Caco-2 (cell line): ENCODE data around the gene FOXP1. TPM values are rescaled to one million over a fixed set of nuclear protein-coding genes. Genes with fewer than 3 reads are reported as not detected.

Experiments
- BruUV-seq: library from RNA; stranded (reverse); fragments of 400-500 nt; replicated peaks from 2 replicates; lab custom pipeline; 2021; lab: Mats Ljungman, UMichigan
- CTCF ChIA-PET: fragments of 300-600 bp; sonication (Branson Sonifier 250); formaldehyde crosslinking; loops from one replicate; lab custom pipeline; 2022; ENCODE audit warnings: antibody characterized with exemption; lab: Charles Lee
- POLR2A ChIA-PET: fragments of 300-600 bp; sonication (Branson Sonifier 250); formaldehyde crosslinking; loops from one replicate; lab custom pipeline; 2022; ENCODE audit warnings: antibody characterized with exemption; lab: Charles Lee
- DNase-seq, 2 experiments: peaks; one replicate each; pipeline versions ENCODE4 v3.0.0 to v3.0.0-alpha.2; 2020 to 2022
- H3K27me3 ChIP-seq: replicated peaks from 2 replicates; pipeline ENCODE4 v1.6.0; 2011; ENCODE audit warnings: low read length; ENCODE audit not compliant: control insufficient read depth, insufficient read depth
- H3K36me3 ChIP-seq: 2 replicates; pipeline ENCODE4 v1.5.1; 2011; ENCODE audit warnings: low read length; ENCODE audit not compliant: control insufficient read depth, insufficient read depth
- H3K4me1 ChIP-seq: fragments of 250-450 bp; sonication (Bioruptor Pico); 2 replicates; pipeline ENCODE4 v1.5.1; 2020; ENCODE audit warnings: mild to moderate bottlenecking
- H3K4me3 ChIP-seq: 2 replicates; pipeline ENCODE4 v1.5.1; 2011; ENCODE audit warnings: low read depth, mild to moderate bottlenecking, control low read depth, low read length
- H3K9me3 ChIP-seq: fragments of 250-450 bp; sonication (Bioruptor Pico); 2 replicates; pipeline ENCODE4 v1.5.1; 2020; ENCODE audit warnings: mild to moderate bottlenecking, moderate library complexity
- H3K27ac Mint-ChIP-seq: one replicate; pipeline ENCODE4 v1.8.0; 2022; ENCODE audit warnings: mixed read lengths; ENCODE audit not compliant: unreplicated experiment
- H3K27me3 Mint-ChIP-seq: one replicate; pipeline ENCODE4 v1.8.0; 2022; ENCODE audit warnings: mixed read lengths; ENCODE audit not compliant: insufficient read depth, unreplicated experiment
- H3K36me3 Mint-ChIP-seq: one replicate; pipeline ENCODE4 v1.8.0; 2022; ENCODE audit warnings: mild to moderate bottlenecking, mixed read lengths; ENCODE audit not compliant: insufficient read depth, unreplicated experiment
- H3K4me1 Mint-ChIP-seq: one replicate; pipeline ENCODE4 v1.8.0; 2022; ENCODE audit warnings: low read depth, mixed read lengths; ENCODE audit not compliant: unreplicated experiment
- H3K4me3 Mint-ChIP-seq: one replicate; pipeline ENCODE4 v1.8.0; 2022; ENCODE audit warnings: mild to moderate bottlenecking, moderate library complexity, mixed read lengths; ENCODE audit not compliant: unreplicated experiment
- H3K9me3 Mint-ChIP-seq: one replicate; pipeline ENCODE4 v1.8.0; 2022; ENCODE audit warnings: mixed read lengths; ENCODE audit not compliant: unreplicated experiment
- CTCF ChIP-seq, 2 experiments: fragments of 200-600 bp in 1 of 2; IDR thresholded peaks; 1 replicate in 1 of 2; 2 replicates in 1 of 2; pipeline versions ENCODE4 v1.5.1 to v1.8.0; 2011 to 2022; ENCODE audit warnings: antibody characterized with exemption in 1 of 2, control low read depth in 1 of 2, inconsistent platforms in 1 of 2, low read depth in 1 of 2, low read length in 1 of 2, mild to moderate bottlenecking in 1 of 2, moderate library complexity in 1 of 2; ENCODE audit not compliant: insufficient read depth in 1 of 2, severe bottlenecking in 1 of 2, unreplicated experiment in 1 of 2
- intact Hi-C: fragments of 100-400 bp; cut with micrococcal nuclease; formaldehyde crosslinking; loops from one replicate; pipeline ENCODE4 v1.10.0; 2022; ENCODE audit not compliant: unreplicated experiment
- total RNA-seq: library from RNA; stranded (reverse); gene quantifications from 2 replicates; pipeline ENCODE4 v1.2.3, GENCODE V29; 2022

The FOXP1 gene
- total RNA-seq, 1 experiment from 2014 or later: 131 TPM

GRCh38 chr3:71258116-71258515, 325.4 kb downstream of the FOXP1 start:
- Mint-ChIP-seq H3K4me1 (peaks cover 34% of the 10 kb centered on the region), H3K27me3 (no peaks in the 10 kb centered on the region), H3K9me3 (no peaks in the 10 kb centered on the region), H3K36me3 (peaks cover 18% of the 10 kb centered on the region), H3K27ac (peak overlapping the region; percentile 77), H3K4me3 (peak overlapping the region; percentile 13)
- no peak for DNase-seq
- H3K36me3 ChIP-seq: no peaks in the 10 kb centered on the region; the same call in 1 of the 2 replicates
- TF ChIP-seq CTCF (IDR thresholded peaks at IDR 0.05; ENCODE audit: insufficient read depth in 1 of 2, low read depth in 1 of 2, low read length in 1 of 2, severe bottlenecking in 1 of 2, unreplicated experiment in 1 of 2): no peak
- BruUV-seq: no TSS peak
- H3K9me3 ChIP-seq: no peaks in the 10 kb centered on the region
- H3K27me3 ChIP-seq: no peaks in the 10 kb centered on the region
- peaks cover 67% of the 10 kb centered on the region for H3K4me1 ChIP-seq
- intact Hi-C loops: loop anchor here (1.0 to 10.0 kb wide), 5 partner anchors 13 to 257 kb away; no protein-coding TSS in a partner anchor
- POLR2A ChIA-PET: interaction anchor here (0.7 to 0.9 kb wide), 2 partner anchors 11 to 50 kb away, joined by 3 read pairs; no protein-coding TSS in a partner anchor
- no peak overlapping the region for H3K4me3 ChIP-seq
- CTCF ChIA-PET: interaction anchor here (1.0 to 1.3 kb wide), 2 partner anchors 10 to 13 kb away, joined by 3 to 5 read pairs; no protein-coding TSS in a partner anchor

GRCh38 chr3:71255498-71255897, 328.0 kb downstream of the FOXP1 start:
- peaks cover 11% of the 10 kb centered on the region for H3K36me3 Mint-ChIP-seq
- no peak for TF ChIP-seq CTCF (IDR thresholded peaks at IDR 0.05; ENCODE audit: insufficient read depth in 1 of 2, low read depth in 1 of 2, low read length in 1 of 2, severe bottlenecking in 1 of 2, unreplicated experiment in 1 of 2)
- peaks cover 84% of the 10 kb centered on the region for H3K4me1 ChIP-seq
- H3K27ac Mint-ChIP-seq: peak overlapping the region; percentile 98
- intact Hi-C loops: loop anchor here (2.0 to 10.0 kb wide), 5 partner anchors 49 to 259 kb away; no protein-coding TSS in a partner anchor
- no peak for DNase-seq
- no peaks in the 10 kb centered on the region for H3K9me3 Mint-ChIP-seq
- no peaks in the 10 kb centered on the region for H3K27me3 Mint-ChIP-seq
- CTCF ChIA-PET: no interaction called here
- no peaks in the 10 kb centered on the region for H3K27me3 ChIP-seq
- no peak overlapping the region for H3K4me3 ChIP-seq
- H3K4me1 Mint-ChIP-seq: peaks cover 40% of the 10 kb centered on the region
- H3K4me3 Mint-ChIP-seq: no peak overlapping the region
- POLR2A ChIA-PET: interaction anchor here (0.6 kb wide), 2 partner anchors 14 to 134 kb away, joined by 3 to 4 read pairs; no protein-coding TSS in a partner anchor
- no peaks in the 10 kb centered on the region for H3K9me3 ChIP-seq
- BruUV-seq: no TSS peak
- no peaks in the 10 kb centered on the region; the same call in 1 of the 2 replicates for H3K36me3 ChIP-seq

GRCh38 chr3:71254281-71255057, 329.1 kb downstream of the FOXP1 start:
- no peaks in the 10 kb centered on the region for H3K9me3 ChIP-seq
- ChIA-PET CTCF (interaction anchor here (0.5 to 1.4 kb wide), 6 partner anchors 8 to 1998 kb away, joined by 3 to 5 read pairs (median 4); no protein-coding TSS in a partner anchor), POLR2A (interaction anchor here (0.5 to 1.4 kb wide), 5 partner anchors 9 to 292 kb away, joined by 3 to 12 read pairs (median 7); no protein-coding TSS in a partner anchor)
- BruUV-seq: no TSS peak
- peaks cover 87% of the 10 kb centered on the region for H3K4me1 ChIP-seq
- no peaks in the 10 kb centered on the region for H3K27me3 ChIP-seq
- no peaks in the 10 kb centered on the region for H3K27me3 Mint-ChIP-seq
- no peaks in the 10 kb centered on the region for H3K9me3 Mint-ChIP-seq
- peaks cover 11% of the 10 kb centered on the region for H3K36me3 Mint-ChIP-seq
- H3K4me3 Mint-ChIP-seq: peak overlapping the region; percentile 69
- peak overlapping the region; percentile 98 for H3K27ac Mint-ChIP-seq
- peaks cover 36% of the 10 kb centered on the region for H3K4me1 Mint-ChIP-seq
- no peaks in the 10 kb centered on the region; the same call in 1 of the 2 replicates for H3K36me3 ChIP-seq
- H3K4me3 ChIP-seq: no peak overlapping the region
- no peak for TF ChIP-seq CTCF (IDR thresholded peaks at IDR 0.05; ENCODE audit: insufficient read depth in 1 of 2, low read depth in 1 of 2, low read length in 1 of 2, severe bottlenecking in 1 of 2, unreplicated experiment in 1 of 2)
- DNase-seq: peak; percentile 76 to 83
- intact Hi-C loops: loop anchor here (1.0 to 10.0 kb wide), 11 partner anchors 9 to 260 kb away; no protein-coding TSS in a partner anchor
